HT1080 (cell line): ENCODE data around the gene ASPG. TPM values are rescaled to one million over a fixed set of nuclear protein-coding genes. Genes with fewer than 3 reads are reported as not detected.

Experiments
- DNase-seq: peaks from one replicate; pipeline ENCODE4 v3.0.0-alpha.2; 2015; ENCODE audit warnings: low read depth
- small RNA-seq: library from RNA; depleted of rRNA; stranded (forward); fragments of <200 nt; gene quantifications from one replicate; pipeline ENCODE3, GENCODE V24; 2014
- total RNA-seq: library from RNA; depleted of rRNA; stranded (reverse); fragments of >200 nt; shearing (Covaris generic); gene quantifications from 2 replicates; pipeline ENCODE4 v1.2.3, GENCODE V29; 2014; rRNA removed

The ASPG gene
- total RNA-seq, 1 experiment from 2014 or later: not detected

- DNase-seq: no peak
Measured at GRCh38 chr14:104159990-104160389, 74.5 kb downstream of the ASPG start.

GRCh38 chr14:104161602-104162367, 76.3 kb downstream of the ASPG start:
- no peak for DNase-seq

DNA sequence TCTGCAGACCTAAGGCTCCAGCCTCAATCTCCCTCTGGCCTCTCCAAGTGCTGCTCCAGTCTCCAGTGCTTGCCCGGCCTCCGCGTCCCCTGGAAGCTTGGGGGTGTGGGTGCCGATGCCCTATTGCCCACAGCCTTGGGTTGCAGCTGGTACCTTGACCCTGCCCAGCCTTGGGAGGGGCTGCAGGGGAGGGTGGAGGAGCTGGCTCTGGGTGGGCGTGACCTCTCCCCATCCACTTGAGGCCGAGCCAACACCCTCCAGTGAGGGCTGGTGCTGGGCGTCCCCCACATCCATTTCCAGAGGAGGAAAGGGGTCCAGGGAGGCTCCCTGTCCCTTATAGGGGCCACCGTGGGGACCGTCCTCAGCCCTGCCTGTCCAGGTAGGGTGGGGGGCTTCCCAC, 77.0 kb downstream of the ASPG start:
- DNase-seq: no peak

GRCh38 chr14:104163541-104163940, 78.0 kb downstream of the ASPG start:
- DNase-seq: no peak

- DNase-seq: no peak
Measured at GRCh38 chr14:104164041-104164440, 78.5 kb downstream of the ASPG start.

DNA sequence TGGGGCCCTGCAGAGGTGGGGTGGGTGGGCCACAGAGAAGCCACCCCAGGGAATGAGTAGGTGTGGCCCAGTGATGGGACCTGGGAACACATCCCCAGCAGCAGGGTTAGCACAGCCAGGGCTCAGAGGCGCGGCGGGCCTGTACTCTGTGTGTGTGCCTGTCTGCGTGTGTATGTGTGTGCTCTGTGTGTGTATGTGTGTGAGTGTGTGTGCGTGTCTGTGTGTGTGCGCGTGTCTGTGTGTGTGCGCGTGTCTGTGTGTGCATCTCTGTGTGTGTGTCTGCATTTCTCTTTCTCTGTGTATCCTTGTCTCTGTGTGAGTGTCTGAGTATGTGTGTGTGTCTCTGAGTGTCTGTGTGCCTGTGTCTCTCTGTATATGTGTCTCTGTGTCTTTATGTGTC, 79.0 kb downstream of the ASPG start:
- DNase-seq: no peak

Small RNA genes lying within 50 kb of the gene (small RNA-seq; reads per million reads assigned to genes)
- not detected for gene MIR203A

Other genes starting within 250 kb of the ASPG start
- 6.6 and 12.2 TPM in 2 replicates for gene PPP1R13B, start 238.1 kb upstream of the ASPG start, total RNA-seq
- not detected in 2 replicates for gene TDRD9, start 157.2 kb upstream of the ASPG start, total RNA-seq
- not detected in 2 replicates for gene RD3L, start 143.2 kb upstream of the ASPG start, total RNA-seq
- 0.90 and 1.4 TPM in 2 replicates for gene KIF26A, start 52.9 kb downstream of the ASPG start, total RNA-seq